GM18858 (cell line): ENCODE measurements around the gene MUS81.
"Not testable (repeated sequence)": the region's sequence is repeated elsewhere in the genome, so short reads cannot be mapped to it uniquely, and the experiment has no call there.

ENCODE experiments used
- ATAC-seq: cut with Tn5 transposase; IDR thresholded peaks from one replicate; pipeline ENCODE4 v1.9.1; 2021; ENCODE audit not compliant: unreplicated experiment

MUS81 gene, protein sequence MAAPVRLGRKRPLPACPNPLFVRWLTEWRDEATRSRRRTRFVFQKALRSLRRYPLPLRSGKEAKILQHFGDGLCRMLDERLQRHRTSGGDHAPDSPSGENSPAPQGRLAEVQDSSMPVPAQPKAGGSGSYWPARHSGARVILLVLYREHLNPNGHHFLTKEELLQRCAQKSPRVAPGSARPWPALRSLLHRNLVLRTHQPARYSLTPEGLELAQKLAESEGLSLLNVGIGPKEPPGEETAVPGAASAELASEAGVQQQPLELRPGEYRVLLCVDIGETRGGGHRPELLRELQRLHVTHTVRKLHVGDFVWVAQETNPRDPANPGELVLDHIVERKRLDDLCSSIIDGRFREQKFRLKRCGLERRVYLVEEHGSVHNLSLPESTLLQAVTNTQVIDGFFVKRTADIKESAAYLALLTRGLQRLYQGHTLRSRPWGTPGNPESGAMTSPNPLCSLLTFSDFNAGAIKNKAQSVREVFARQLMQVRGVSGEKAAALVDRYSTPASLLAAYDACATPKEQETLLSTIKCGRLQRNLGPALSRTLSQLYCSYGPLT

DNA sequence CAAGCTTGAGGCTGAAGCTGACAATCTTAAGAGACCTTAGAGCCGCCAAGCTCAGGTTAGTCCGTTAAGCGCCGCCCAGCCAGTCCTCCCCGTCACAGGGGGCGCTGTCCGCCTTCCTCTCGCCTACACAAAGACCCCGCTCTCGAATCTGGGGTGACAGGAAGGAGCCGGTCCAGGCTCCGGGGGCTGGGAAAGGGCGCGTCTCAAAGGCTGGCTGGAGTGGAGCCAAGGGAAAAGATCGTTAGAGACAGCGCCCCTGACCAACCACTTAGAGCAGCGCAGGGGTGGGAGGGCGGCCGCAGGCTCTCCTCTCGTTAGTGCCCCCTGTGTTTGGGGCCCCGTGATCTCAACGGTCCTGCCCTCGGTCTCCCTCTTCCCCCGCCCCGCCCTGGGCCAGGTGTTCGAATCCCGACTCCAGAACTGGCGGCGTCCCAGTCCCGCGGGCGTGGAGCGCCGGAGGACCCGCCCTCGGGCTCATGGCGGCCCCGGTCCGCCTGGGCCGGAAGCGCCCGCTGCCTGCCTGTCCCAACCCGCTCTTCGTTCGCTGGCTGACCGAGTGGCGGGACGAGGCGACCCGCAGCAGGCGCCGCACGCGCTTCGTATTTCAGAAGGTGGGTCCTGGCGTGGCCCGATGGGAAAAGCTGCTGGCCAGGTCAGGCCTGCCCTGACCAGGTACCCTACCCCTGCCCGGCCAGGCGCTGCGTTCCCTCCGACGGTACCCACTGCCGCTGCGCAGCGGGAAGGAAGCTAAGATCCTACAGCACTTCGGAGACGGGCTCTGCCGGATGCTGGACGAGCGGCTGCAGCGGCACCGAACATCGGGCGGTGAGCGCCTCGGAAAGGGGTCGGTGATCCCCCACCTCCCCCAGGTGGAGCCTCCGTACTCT is at the start of gene MUS81:
TSS of gene MUS81 (plus strand) at position 156 of the 887 bp plus-strand sequence. CDS start at position 477, 321 bp downstream.
- no peak for ATAC-seq

GRCh38 chr11:65811764-65812475 is 48.3 kb upstream of the MUS81 start:
- no peak for ATAC-seq

DNA sequence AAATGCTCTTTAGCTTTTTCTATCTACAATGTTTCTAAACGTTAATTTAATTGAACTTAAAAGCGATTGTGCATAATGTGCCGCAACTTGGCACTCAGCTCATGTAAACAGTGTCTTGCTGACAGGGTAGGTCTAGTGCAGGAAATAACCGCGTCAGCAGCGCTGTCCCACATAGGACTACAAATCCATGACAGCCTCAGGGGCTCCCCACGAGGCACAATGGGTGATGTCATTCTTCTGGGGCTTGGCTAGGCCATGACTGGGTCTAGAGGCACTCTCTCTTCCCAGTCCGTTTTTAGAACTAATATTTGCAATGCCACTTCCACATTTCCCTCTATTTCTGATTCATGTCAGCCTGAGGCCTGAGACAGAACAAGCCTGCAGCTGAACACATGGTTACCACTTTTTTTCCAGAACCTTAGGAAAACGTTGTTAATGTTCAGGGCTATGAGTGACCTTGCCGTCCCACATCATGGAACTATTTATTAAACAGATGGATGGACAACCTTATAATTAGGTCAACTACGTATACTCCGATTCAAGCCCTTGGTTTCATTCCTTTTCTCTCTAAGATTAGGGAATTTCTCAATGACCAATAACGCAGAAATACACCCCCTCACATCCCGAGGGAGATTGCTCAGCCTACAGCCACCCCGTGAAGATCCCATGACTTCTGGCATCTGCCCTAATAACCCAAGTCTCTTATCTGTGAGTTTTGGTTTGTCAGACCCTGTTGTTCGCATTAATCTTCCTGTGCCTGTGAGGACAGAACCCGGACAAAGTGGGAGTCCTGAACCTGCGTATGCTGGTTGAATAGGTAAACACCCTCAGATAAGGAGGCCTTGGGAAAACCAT is 45.9 kb upstream of the MUS81 start:
- ATAC-seq: no peak

- no peak for ATAC-seq
These were observed 45.2 kb upstream of the MUS81 start for GRCh38 chr11:65814986-65815565.

- ATAC-seq: no peak
These were observed 43.5 kb upstream of the MUS81 start for GRCh38 chr11:65816696-65817095.

GRCh38 chr11:65817312-65817834 is 42.9 kb upstream of the MUS81 start:
- ATAC-seq: no peak

- no peak for ATAC-seq
These were observed 42.2 kb upstream of the MUS81 start for GRCh38 chr11:65817835-65818680.

GRCh38 chr11:65821107-65821506 is 39.1 kb upstream of the MUS81 start:
- ATAC-seq: no peak

DNA sequence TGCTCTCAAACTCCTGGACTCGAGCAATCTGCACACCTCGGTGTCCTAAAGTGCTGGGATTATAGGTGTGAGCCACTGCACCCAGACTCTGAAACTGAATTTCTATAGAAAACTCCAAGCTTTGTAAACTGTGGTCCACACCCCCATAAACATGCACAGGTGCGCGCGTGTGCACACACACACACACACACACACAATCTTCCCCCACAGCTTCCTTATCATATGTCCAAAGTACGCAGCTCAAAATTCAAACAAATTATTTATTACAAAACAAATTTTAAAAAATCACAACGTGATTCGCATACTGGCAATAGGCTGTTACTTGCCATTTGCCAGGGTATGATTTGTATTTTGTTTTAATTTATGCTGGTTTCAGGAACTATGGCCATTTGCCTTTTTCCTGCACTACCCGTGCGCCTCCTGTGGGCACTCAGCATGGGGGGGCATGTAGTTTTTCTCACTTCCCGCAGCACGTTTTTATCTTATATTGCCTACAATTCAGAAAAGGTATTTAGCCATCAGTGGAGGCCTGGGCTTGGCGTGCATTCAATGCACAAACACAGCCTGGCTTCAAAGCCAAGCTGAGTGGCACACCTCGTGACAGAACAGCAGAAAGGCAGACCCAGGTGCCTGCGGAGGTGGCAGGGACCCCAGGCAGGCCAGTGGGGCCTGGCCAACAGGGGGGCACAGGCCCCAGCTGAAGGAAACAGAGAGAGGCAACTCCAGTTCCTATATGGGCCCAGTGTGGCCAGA is 37.3 kb upstream of the MUS81 start:
- ATAC-seq: no peak

- no peak for ATAC-seq
These were observed 33.1 kb upstream of the MUS81 start for GRCh38 chr11:65826984-65827735.

- ATAC-seq: no peak
These were observed 30.8 kb upstream of the MUS81 start for GRCh38 chr11:65829459-65829858.

GRCh38 chr11:65832231-65832630 is 28.0 kb upstream of the MUS81 start:
- ATAC-seq: not testable (repeated sequence)

GRCh38 chr11:65833297-65834030 is 26.8 kb upstream of the MUS81 start, which contains the start of gene SNX32:
TSS of gene SNX32 (plus strand) at chr11:65833963. CDS start at chr11:65834066, 103 bp downstream.
- no peak for ATAC-seq

DNA sequence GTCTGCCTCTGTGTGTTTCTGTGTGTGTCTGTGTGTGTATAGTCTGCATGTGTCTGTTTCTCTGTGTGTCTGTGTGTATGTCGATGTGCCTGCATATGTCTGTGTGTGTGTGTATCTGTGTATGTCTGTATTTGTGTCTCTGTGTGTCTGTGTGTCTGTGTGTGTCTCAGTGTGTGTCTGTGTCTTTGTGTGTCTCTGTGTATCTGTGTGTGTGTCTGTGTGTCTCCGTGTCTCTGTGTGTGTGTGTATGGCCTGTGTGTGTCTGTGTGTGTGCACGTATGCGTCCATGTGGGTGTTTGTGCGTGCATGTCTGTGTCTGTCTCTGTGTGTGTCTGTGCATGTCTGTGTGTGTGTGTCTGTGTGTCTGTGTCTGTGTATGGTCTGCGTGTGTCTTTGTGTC is 26.0 kb upstream of the MUS81 start:
- ATAC-seq: no peak

DNA sequence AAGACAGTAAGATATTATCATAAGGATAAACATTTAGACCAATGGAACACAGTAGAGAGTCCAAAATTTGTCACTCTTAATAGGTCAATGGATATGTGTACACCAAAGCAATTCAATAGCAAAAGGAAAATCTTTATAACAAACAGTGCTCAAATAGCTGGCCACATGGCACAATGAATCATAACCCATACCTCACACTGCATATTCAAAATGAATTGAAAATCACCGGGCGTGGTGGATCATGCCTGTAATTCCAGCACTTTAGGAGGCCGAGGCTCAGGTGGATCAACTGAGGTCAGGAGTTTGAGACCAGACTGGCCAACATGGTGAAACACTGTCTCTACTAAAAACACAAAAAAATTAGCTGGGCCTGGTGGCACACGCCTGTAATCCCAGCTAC is 18.1 kb upstream of the MUS81 start:
- no peak for ATAC-seq

DNA sequence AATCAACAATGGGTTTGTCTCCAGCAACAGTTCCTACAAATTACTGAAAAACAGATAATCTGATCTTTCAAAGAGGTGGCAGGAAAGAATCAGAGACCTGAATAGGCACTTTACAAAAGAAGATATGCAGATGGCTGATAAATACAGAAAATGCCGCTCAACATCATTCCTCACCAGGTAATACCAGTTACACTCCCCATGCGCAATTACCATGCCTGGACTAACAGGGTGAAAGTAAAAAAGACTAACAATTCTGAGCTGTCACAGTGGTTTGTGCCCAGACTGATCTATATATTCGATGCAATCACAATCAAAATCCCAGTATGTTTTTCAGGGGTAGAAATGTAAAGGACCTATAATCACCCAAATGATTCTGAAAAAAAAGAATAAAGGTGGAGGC is 16.4 kb upstream of the MUS81 start:
- ATAC-seq: no peak
